Measurements from ENCODE around the gene ALKBH8.
"Not testable (repeated sequence)": the region's sequence is repeated elsewhere in the genome, so short reads cannot be mapped to it uniquely, and the experiment has no call there.

The ALKBH8 gene

GRCh38 chr11:107477820-107478219, 87.7 kb downstream of the ALKBH8 start:
- Histone ChIP-seq H4K20me1 (no peaks in the 10 kb centered on the region), H3K9ac (no peak overlapping the region), H3K27ac (no peak overlapping the region), H3K4me3 (no peak overlapping the region), H3K9me3 (no peaks in the 10 kb centered on the region), H3K27me3 (no peaks in the 10 kb centered on the region), H3K4me2 (no peak overlapping the region), H3K4me1 (no peaks in the 10 kb centered on the region), H3K36me3 (no peaks in the 10 kb centered on the region)
- TF ChIP-seq Cebpa-rat (IDR thresholded peaks at IDR 0.05): no peak

- no peaks in the 10 kb centered on the region for H3K9me3 ChIP-seq
- no peak overlapping the region for H3K4me2 ChIP-seq
- no peaks in the 10 kb centered on the region for H3K27me3 ChIP-seq
- TF ChIP-seq Cebpa-rat (IDR thresholded peaks at IDR 0.05): no peak
- no peaks in the 10 kb centered on the region for H3K36me3 ChIP-seq
- H3K9ac ChIP-seq: no peak overlapping the region
- no peak overlapping the region for H3K4me3 ChIP-seq
- no peak overlapping the region for H3K27ac ChIP-seq
- H4K20me1 ChIP-seq: no peaks in the 10 kb centered on the region
- H3K4me1 ChIP-seq: peaks cover 4% of the 10 kb centered on the region; the same call in 1 of the 2 replicates
Observed at GRCh38 chr11:107473792-107474191, 91.7 kb downstream of the ALKBH8 start.

- Histone ChIP-seq H3K27ac (no peak overlapping the region), H3K27me3 (no peaks in the 10 kb centered on the region), H3K36me3 (no peaks in the 10 kb centered on the region), H3K4me3 (no peak overlapping the region), H3K4me1 (peaks cover 9% of the 10 kb centered on the region; the same call in 1 of the 2 replicates), H4K20me1 (no peaks in the 10 kb centered on the region), H3K9me3 (no peaks in the 10 kb centered on the region), H3K4me2 (no peak overlapping the region), H3K9ac (no peak overlapping the region)
- TF ChIP-seq Cebpa-rat (IDR thresholded peaks at IDR 0.05): no peak
Observed at GRCh38 chr11:107472966-107473365, 92.6 kb downstream of the ALKBH8 start.

DNA sequence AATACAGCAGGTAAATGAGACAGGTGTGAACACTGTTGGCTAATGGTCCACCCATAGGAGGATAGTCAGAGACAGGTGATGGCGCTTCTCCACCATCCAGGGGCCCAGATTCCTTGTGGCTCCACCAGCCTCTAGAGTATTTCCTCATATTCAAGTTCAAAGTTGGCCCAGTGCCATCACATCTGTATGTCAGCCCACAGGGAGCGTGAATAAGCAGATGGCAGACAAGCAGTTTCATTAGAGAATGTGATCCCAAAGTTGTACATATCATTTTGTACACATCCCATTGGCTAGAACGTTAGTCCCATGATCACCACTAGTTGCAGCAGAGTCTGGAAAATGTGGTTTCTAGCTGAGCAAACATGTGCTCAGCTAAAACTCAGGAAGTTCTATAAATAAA, 96.9 kb downstream of the ALKBH8 start:
- H3K27ac ChIP-seq: no peak overlapping the region
- no peaks in the 10 kb centered on the region for H3K9me3 ChIP-seq
- H3K4me1 ChIP-seq: peaks cover 9% of the 10 kb centered on the region; the same call in 1 of the 2 replicates
- H4K20me1 ChIP-seq: no peaks in the 10 kb centered on the region
- no peak overlapping the region for H3K9ac ChIP-seq
- H3K4me2 ChIP-seq: no peak overlapping the region
- no peaks in the 10 kb centered on the region for H3K36me3 ChIP-seq
- no peaks in the 10 kb centered on the region for H3K27me3 ChIP-seq
- no peak for TF ChIP-seq Cebpa-rat (IDR thresholded peaks at IDR 0.05)
- H3K4me3 ChIP-seq: no peak overlapping the region

DNA sequence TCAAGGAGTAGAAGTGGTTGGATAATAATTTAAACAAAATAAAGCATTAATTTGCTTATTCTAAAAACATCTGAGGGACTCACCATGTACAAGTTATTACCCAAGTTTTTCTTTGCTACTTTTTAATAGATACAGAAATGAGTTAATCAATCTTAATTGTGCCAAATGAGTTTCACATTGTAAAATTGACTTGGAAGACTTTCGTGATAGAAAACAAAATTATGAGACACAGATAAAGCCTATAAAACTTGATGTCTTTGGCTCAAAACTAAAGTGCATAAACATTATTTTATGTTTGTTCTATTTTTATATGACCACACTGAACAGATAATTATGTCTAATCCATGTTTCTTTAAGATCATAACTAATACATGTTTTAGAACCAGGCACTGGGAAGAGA, 97.8 kb downstream of the ALKBH8 start:
- Histone ChIP-seq H3K9me3 (no peaks in the 10 kb centered on the region), H3K36me3 (no peaks in the 10 kb centered on the region)
- no peak for TF ChIP-seq Cebpa-rat (IDR thresholded peaks at IDR 0.05)

DNA sequence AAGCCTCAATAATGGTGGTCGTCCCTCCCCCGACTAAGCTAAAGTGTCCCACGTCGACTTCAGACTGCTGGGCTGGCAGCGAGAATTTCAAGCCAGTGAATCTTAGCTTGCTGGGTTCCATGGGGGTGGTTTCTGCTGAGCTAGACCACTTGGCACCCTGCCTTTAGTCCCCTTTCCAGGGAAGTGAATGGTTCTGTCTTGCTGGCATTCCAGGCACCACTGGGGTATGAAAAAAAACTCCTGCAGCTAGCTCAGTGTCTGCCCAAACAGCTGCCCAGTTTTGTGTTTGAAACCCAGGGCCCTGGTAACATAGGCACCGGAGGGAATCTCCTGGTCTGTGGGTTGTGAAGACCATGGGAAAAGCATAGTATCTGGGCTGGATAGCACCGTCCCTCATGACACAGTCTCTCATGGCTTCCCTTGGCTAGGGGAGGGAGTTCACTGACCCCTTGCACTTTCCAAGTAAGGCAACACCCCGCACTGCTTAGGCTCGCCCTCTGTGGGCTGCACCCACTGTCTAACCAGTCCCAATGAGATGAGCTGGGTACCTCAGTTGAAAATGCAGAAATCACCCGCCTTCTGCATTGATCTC, 99.2 kb downstream of the ALKBH8 start:
- H3K9me3 ChIP-seq, H3K9ac ChIP-seq, H3K27ac ChIP-seq, H3K4me1 ChIP-seq, H3K4me2 ChIP-seq, H3K36me3 ChIP-seq, H3K27me3 ChIP-seq, H4K20me1 ChIP-seq, H3K4me3 ChIP-seq: not testable (repeated sequence)

More for the DNA sequence above, 97.8 kb downstream of the ALKBH8 start:
- peaks cover 9% of the 10 kb centered on the region; the same call in 1 of the 2 replicates for H3K4me1 ChIP-seq
- H4K20me1 ChIP-seq: no peaks in the 10 kb centered on the region
- no peak overlapping the region for H3K4me3 ChIP-seq
- no peaks in the 10 kb centered on the region for H3K27me3 ChIP-seq
- H3K9ac ChIP-seq: no peak overlapping the region
- H3K27ac ChIP-seq: no peak overlapping the region
- no peak overlapping the region for H3K4me2 ChIP-seq

DNA sequence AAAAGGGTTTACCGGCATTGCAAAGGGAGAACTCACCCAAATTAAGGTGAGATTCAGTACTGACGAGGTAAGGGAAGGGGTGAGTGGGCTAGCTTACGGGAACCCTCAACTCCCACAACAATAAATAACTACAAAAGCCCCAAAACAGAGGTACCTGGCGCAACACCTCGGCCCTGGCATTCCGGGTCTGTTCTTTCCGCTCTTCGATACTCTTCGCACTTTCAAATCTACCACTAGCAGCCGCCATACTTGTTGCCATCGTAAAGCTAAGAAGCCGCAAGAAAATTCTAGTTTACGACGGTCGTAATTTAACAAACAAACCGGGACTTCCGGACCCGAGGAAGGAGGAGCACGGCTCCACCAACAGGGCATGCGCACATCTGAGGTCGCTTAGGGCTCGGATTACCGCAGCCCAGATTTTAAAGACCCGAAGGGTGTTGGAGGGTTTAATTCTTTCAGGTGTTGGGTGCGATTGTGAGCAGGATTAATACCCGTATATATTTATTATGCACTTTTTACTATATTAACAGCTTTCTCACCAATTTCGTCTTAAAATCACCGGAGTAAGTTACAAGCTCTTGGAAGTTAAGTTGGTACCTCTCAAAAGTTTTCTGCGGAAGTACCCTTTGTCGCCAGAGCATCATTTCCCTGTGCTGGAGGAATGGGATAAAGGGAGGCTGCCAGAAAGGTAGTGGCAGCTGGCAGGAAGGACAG, 107.8 kb downstream of the ALKBH8 start, which contains the start of gene CWF19L2:
Gene CWF19L2 (minus strand): TSS at position 268 of the 714 bp plus-strand sequence. CDS start 9 bp downstream, at position 259.
- Histone ChIP-seq H3K4me3 (peak within 1 kb of the TSS; percentile 85), H4K20me1 (no peaks in the 10 kb centered on the region), H3K27me3 (no peaks in the 10 kb centered on the region), H3K4me2 (peak within 1 kb of the TSS; percentile 82), H3K4me1 (peaks cover 21% of the 10 kb centered on the region), H3K36me3 (peaks cover 16% of the 10 kb centered on the region), H3K9ac (peak within 1 kb of the TSS; percentile 90), H3K27ac (peak within 1 kb of the TSS; percentile 88), H3K9me3 (no peaks in the 10 kb centered on the region)
- no peak for TF ChIP-seq Cebpa-rat (IDR thresholded peaks at IDR 0.05)

DNA sequence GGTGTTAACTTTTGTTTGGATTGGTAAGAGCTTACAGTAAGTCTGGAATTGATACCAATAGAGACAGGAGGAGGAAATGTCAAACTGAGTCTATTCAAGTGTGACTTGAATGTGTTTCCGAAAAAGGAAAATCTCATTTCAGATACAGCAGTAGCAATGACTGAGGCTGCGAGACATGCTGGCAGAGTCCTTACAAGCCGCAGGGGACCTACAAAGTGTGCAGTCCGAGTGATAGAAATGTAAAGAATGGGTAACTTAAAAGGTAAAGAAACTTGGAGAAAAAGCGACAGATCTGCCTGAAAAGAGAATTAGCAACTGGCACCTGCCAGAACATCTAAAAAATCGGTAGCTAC, 108.4 kb downstream of the ALKBH8 start:
- peaks cover 21% of the 10 kb centered on the region for H3K4me1 ChIP-seq
- peak overlapping the region; percentile 88 for H3K27ac ChIP-seq
- peak overlapping the region; percentile 90 for H3K9ac ChIP-seq
- no peaks in the 10 kb centered on the region for H3K9me3 ChIP-seq
- TF ChIP-seq Cebpa-rat (IDR thresholded peaks at IDR 0.05): no peak
- H4K20me1 ChIP-seq: no peaks in the 10 kb centered on the region
- peaks cover 21% of the 10 kb centered on the region for H3K36me3 ChIP-seq
- no peaks in the 10 kb centered on the region for H3K27me3 ChIP-seq
- peak overlapping the region; percentile 85 for H3K4me3 ChIP-seq
- H3K4me2 ChIP-seq: peak overlapping the region; percentile 82

DNA sequence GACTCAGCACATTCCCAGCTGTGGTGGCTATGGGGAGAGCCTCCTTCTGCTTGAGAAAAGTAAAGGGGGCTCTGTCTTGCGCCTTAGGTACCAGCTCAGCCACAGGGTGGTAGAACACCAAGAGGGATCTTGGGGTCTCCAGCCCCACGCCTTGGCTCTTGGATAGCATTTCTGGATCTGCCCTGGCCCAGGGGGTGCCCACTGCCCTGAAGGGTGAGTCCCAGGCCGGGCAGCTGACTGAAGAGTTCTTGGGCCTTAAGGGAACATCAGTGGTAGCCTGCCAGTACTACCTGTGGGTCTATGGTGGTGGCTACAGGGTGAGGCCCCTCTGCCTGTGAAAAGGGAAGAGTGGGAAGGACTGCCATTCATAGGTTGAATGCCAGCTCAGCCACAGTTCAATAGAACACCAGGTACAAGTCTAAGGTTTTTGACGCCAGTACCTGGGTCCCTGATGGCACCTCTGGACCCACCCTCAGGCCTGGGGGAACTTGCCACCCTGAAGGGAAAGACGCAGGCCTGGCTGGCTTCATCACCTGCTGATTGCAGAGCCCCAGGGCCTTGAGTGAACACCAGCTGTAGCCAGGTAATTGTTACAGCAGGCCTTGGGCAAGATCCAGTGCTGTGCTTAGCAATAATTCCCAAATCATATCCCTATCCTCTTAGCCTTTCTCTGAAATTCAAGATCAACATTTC, 111.8 kb downstream of the ALKBH8 start:
- Histone ChIP-seq H3K9me3 (no peaks in the 10 kb centered on the region), H4K20me1 (no peaks in the 10 kb centered on the region), H3K27ac (no peak overlapping the region), H3K27me3 (no peaks in the 10 kb centered on the region), H3K36me3 (peaks cover 21% of the 10 kb centered on the region), H3K4me1 (peaks cover 21% of the 10 kb centered on the region), H3K4me2 (no peak overlapping the region), H3K4me3 (no peak overlapping the region), H3K9ac (no peak overlapping the region)
- no peak for TF ChIP-seq Cebpa-rat (IDR thresholded peaks at IDR 0.05)
